A549 (cell line): ENCODE measurements around the gene SNX14.

Experiments
- CEBPB ChIP-seq, 2 experiments: fragments of >200 bp in 1 of 2; sonication (Bioruptor Twin) in 1 of 2; formaldehyde crosslinking in 1 of 2; IDR thresholded peaks; 2 replicates each; pipeline ENCODE4 v1.6.1; 2012 to 2016
- CHD4 ChIP-seq: fragments of 200-600 bp; sonication (generic); IDR thresholded peaks from 2 replicates; pipeline ENCODE4 v1.6.1; 2016; ENCODE audit warnings: antibody characterized with exemption, mild to moderate bottlenecking, borderline replicate concordance
- JUN ChIP-seq, 2 experiments: fragments of >200 bp; sonication (Bioruptor Twin); formaldehyde crosslinking; IDR thresholded peaks; 2 replicates in 1 of 2; 3 replicates in 1 of 2; pipeline ENCODE4 v1.6.1; 2016 to 2017
- KDM1A ChIP-seq: fragments of 200-600 bp; sonication (generic); IDR thresholded peaks from 2 replicates; pipeline ENCODE4 v1.6.1; 2016; ENCODE audit warnings: low read depth, mild to moderate bottlenecking
- POLR2A ChIP-seq: IDR thresholded peaks from 2 replicates; pipeline ENCODE4 v1.6.1; 2012; ENCODE audit warnings: mild to moderate bottlenecking, low read length
- POLR2AphosphoS2 ChIP-seq: conservative IDR thresholded peaks from 2 replicates; pipeline ENCODE4 v1.6.1; 2012; ENCODE audit warnings: low read length, improper control_type of control experiment, inconsistent platforms
- RCOR1 ChIP-seq: fragments of 150-350 bp; IDR thresholded peaks from 2 replicates; pipeline ENCODE4 v1.6.1; 2014; ENCODE audit warnings: antibody characterized with exemption, low read length, low read depth
- ZNF302 ChIP-seq: fragments of 250-450 bp; sonication (Bioruptor Pico); IDR thresholded peaks from 2 replicates; pipeline ENCODE4 v1.9.0; 2021; ENCODE audit warnings: inconsistent platforms, mild to moderate bottlenecking, moderate library complexity
- ZSCAN20 ChIP-seq: fragments of 250-450 bp; sonication (Bioruptor Pico); IDR thresholded peaks from 2 replicates; pipeline ENCODE4 v1.8.0; 2022; ENCODE audit warnings: mild to moderate bottlenecking, moderate library complexity
- TF ChIP-seq, protein P1 (sequence below): fragments of >200 bp; sonication (Bioruptor Twin); formaldehyde crosslinking; IDR thresholded peaks from 3 replicates; pipeline ENCODE4 v1.5.1; 2016
- TF ChIP-seq, protein P2 (sequence below): fragments of 250-450 bp; sonication (Bioruptor Pico); IDR thresholded peaks from 2 replicates; pipeline ENCODE4 v1.5.0; 2021; ENCODE audit warnings: mild to moderate bottlenecking, moderate library complexity, borderline replicate concordance

DNA sequence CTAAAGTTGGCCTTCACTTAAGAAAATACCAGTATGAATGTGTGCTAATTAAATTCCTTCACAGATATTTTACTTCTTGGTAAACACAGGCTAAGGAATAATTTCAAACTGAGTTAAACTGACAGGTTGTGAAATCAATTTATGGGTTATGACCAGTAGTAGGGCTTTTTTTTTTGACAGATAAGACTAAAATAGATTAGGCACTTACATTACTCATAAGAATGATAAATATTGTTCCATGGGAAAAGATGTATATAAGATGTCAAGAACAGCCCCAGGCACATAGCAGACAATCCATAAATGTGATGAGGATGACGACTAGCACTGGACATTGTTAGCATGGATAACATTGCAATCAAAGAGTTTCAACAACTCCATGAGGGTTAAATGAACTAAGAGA is 120.9 kb downstream of the SNX14 start:
- TF ChIP-seq, protein P1, sequence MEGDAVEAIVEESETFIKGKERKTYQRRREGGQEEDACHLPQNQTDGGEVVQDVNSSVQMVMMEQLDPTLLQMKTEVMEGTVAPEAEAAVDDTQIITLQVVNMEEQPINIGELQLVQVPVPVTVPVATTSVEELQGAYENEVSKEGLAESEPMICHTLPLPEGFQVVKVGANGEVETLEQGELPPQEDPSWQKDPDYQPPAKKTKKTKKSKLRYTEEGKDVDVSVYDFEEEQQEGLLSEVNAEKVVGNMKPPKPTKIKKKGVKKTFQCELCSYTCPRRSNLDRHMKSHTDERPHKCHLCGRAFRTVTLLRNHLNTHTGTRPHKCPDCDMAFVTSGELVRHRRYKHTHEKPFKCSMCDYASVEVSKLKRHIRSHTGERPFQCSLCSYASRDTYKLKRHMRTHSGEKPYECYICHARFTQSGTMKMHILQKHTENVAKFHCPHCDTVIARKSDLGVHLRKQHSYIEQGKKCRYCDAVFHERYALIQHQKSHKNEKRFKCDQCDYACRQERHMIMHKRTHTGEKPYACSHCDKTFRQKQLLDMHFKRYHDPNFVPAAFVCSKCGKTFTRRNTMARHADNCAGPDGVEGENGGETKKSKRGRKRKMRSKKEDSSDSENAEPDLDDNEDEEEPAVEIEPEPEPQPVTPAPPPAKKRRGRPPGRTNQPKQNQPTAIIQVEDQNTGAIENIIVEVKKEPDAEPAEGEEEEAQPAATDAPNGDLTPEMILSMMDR: no peak
- no peak for TF ChIP-seq JUN (IDR thresholded peaks at IDR 0.05)
- TF ChIP-seq RCOR1: no peak
- TF ChIP-seq POLR2A: no peak
- no peak for TF ChIP-seq ZSCAN20 (CRISPR knock-in tag)
- no peak for TF ChIP-seq ZNF302
- no peak for TF ChIP-seq POLR2AphosphoS2
- TF ChIP-seq, protein P2, sequence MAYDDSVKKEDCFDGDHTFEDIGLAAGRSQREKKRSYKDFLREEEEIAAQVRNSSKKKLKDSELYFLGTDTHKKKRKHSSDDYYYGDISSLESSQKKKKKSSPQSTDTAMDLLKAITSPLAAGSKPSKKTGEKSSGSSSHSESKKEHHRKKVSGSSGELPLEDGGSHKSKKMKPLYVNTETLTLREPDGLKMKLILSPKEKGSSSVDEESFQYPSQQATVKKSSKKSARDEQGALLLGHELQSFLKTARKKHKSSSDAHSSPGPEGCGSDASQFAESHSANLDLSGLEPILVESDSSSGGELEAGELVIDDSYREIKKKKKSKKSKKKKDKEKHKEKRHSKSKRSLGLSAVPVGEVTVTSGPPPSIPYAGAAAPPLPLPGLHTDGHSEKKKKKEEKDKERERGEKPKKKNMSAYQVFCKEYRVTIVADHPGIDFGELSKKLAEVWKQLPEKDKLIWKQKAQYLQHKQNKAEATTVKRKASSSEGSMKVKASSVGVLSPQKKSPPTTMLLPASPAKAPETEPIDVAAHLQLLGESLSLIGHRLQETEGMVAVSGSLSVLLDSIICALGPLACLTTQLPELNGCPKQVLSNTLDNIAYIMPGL (CRISPR knock-in tag): no peak
- no peak for TF ChIP-seq CEBPB (IDR thresholded peaks at IDR 0.05)
- TF ChIP-seq CHD4: no peak
- no peak for TF ChIP-seq KDM1A
